HG02884 (cell line): ENCODE data around the gene SMS.

Source experiments
- ATAC-seq: cut with Tn5 transposase; IDR thresholded peaks from one replicate; pipeline ENCODE4 v1.9.1; 2021; ENCODE audit warnings: mild to moderate bottlenecking, moderate library complexity; ENCODE audit not compliant: unreplicated experiment

Gene SMS

GRCh38 chrX:21975242-21975641 lies 34.7 kb downstream of the SMS start:
- no peak for ATAC-seq

- no peak for ATAC-seq
These were observed 35.3 kb downstream of the SMS start for GRCh38 chrX:21975812-21976211.

- ATAC-seq, result no peak
These were observed 37.8 kb downstream of the SMS start for GRCh38 chrX:21978346-21978745.

- ATAC-seq, result no peak
These were observed 41.8 kb downstream of the SMS start for GRCh38 chrX:21982311-21982710.

DNA sequence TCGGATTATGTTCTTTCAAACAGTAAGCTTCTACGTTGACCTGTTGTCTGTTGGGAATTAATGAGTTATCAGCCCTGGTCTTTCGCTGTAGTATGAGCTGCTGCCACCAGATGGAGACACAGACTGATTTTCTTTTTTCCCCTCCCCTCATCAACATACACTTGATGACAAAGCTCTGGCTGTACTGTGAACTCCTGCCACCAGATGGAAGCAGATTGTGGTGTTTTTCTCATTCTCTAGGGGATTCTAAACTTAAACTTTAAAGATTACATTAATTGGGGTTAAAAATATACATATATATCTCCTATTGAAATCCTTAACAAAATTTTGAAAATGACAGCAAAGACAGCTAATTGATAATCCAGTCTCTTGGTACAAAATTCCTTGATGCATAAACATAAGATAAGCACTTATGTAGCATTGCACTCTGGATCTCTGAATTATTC lies 44.8 kb downstream of the SMS start:
- ATAC-seq, result peak; percentile 77

DNA sequence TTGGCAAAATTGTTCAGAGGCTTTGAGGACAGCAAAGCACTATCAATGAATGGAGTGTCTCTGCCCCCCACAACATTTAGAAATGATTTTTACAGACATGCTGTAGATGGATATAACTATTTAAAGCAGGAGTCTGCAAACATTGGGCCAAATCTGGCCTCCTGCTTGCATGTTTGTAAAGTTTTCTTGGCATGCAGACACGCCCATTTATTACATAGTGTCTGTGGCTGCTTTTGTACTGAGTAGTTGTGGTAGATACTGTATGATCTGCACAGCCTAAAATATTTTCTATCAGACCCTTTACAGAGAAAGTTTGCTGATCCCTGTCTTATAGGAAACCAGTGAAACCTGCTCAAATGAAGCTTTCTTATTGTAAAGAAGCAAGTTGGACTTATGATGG lies 46.1 kb downstream of the SMS start:
- ATAC-seq, result no peak

DNA sequence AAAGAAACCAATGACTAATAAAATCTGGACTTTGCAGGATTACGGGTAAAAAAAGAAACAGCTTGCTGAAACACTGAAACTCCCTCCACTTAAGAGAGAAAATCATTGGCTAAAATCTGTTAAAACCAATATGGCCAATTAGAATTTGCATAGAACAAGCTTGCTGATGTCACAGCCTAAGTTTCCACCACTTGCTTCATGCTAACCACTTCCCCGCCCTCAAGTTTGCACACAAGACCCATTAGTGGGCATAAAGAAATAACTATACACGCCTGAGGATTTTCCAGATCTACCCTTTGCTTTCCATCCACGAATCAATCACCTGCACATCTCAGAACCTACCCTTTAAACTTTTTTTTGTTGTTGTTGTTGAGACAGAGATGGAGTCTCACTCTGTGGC lies 48.9 kb downstream of the SMS start:
- ATAC-seq, result peak; percentile 40

GRCh38 chrX:21990832-21991231 lies 50.3 kb downstream of the SMS start:
- ATAC-seq, result no peak

- ATAC-seq, result no peak
These were observed 51.0 kb downstream of the SMS start for GRCh38 chrX:21991504-21991903.

GRCh38 chrX:21993265-21993664 lies 52.8 kb downstream of the SMS start:
- peak; percentile 88 for ATAC-seq

DNA sequence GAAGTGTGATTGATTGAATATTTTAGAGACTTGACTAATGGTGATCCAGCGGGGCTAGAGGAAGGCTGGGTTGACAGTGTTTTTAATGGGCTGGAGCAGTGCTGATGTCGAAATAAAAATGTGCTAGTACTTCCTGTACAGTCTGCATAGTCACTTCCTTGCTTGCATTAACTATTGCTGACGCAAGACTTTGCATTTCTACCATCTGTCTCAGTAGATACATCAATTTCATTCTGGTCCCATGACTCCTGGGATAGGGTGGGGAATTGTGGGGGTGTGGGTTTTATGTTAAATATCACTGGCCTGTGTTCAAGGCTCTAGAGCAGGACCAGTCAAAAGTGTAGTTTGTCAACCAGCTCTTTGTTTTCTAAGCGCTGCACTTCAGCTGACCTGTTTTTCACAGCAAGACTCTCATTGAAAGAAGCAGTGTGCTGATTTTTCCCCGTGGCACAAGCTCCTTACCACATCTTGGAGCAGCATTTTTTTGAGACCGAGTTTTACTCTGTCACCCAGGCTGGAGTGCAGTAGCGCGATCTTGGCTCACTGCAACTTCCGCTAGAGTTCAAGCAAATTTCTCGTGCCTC lies 56.5 kb downstream of the SMS start:
- ATAC-seq, result no peak

DNA sequence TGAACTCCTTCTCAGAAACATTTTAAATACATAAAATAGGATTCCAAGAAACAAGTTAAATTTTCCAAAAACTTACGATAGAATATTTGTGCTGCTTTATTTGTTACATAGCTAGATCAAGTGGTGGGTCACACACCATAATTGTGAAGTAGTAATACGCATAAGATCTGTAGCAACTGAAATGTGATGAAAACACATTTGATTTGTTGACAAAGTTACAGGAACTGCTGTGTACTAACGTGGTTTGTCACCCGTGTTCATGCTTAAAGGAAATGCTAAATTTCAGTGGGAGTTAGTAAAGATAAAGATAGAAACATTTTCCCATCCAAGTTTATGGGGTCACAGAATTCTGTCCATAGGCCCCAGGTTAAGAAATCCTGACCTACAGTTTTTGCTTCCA lies 57.5 kb downstream of the SMS start:
- no peak for ATAC-seq

DNA sequence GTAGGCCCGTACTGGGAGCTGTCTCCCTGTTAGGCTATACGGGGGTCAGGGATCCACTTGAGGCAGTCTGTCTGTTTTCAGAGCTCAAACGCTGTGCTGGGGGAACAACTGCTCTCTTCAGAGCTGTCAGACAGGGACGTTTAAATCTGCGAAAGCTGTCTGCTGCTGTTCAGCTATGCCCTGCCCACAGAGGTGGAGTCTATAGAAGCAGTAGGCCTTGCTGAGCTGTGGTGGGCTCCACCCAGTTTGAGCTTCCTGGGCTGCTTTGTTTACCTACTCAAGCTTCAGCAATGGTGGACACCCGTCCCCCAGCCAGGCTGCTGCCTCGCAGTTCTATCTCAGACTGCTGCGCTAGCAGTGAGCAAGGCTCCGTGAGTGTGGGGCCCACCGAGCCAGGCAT lies 64.4 kb downstream of the SMS start:
- ATAC-seq, result no peak

DNA sequence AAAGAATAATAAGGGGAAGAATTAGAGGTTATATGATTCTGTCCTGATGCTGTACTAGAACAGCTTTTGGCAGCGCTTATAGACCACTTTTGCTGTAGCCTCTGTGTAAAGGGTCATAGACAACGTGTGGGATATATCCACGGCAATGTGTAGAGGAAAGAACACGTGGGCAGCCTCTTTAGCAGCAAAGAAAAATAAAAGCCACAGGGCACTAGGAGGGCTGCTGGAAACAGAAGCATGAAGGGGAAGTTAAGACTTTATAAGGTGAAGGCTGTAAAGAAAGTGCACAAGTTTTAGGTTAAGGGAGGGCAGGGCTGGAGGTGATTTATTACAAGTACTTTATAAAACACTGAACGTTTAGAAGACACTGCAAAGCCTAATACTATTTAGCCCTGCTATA lies 71.5 kb downstream of the SMS start:
- ATAC-seq, result no peak

DNA sequence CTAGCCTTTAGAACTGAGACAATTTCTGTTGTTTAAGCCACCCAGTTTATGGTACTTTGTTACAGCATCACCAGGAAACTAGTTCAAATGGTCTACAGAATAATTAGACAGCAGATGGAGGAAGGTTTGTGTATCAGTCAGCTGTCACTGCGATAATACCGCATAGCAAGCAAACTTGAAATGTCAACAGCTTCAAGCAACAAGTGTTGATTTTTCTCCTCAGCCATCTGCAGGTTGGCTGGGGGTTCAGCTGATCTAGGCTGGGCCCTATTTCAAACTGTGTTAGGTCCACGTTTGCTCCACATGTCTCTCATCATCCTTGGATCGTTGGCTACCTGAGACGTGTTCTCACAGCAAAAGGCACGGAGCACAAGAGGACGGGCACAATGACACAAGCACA lies 72.4 kb downstream of the SMS start:
- no peak for ATAC-seq

DNA sequence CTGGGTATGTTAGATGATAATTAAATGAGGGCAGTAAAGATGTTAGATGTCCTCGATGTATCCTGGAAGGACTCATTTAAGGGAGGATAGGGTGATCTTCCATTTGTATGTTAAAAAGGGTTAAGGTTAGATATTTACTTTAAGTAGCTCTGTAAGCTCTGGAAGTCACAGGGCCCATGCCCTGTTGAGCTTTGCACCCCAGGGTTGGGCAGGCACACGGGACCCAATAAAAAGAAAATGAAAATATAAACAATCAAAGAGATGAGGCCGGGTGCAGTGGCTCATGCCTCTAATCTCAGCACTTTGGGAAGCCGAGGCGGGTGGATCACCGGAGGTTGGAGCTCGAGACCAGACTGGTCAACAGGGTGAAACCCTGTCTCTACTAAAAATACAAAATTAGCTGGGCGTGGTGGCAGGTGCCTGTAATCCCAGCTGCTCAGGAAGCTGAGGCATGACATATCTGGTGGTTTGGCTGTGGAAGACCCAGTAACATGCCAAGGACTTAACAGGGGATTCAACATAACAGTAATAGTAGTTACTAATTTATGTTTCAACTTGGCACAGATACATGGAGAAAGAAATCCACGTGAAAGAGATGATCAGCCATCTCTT lies 74.7 kb downstream of the SMS start:
- no peak for ATAC-seq

GRCh38 chrX:22021751-22022324 lies 81.3 kb downstream of the SMS start:
- ATAC-seq, result no peak

GRCh38 chrX:22024577-22024976 lies 84.1 kb downstream of the SMS start:
- ATAC-seq, result no peak

DNA sequence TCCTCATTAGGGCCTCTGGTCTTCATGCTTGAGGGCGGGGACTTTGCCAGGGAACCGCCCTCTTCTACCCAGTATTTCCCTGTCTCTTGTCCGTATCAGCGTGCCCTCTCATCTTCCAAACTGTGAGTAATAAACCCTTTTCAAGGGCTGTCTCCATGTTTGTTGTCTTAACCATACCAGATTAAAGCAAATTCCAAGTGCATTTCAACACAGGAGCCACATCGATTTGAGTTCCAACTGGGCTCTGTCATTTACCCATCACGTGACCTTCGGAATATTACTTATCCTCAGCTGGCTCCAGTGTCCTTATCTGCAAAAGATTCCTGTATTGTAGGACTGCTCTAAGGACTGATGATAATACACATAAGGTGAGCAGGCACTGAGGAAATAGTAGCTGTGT lies 85.2 kb downstream of the SMS start:
- no peak for ATAC-seq

DNA sequence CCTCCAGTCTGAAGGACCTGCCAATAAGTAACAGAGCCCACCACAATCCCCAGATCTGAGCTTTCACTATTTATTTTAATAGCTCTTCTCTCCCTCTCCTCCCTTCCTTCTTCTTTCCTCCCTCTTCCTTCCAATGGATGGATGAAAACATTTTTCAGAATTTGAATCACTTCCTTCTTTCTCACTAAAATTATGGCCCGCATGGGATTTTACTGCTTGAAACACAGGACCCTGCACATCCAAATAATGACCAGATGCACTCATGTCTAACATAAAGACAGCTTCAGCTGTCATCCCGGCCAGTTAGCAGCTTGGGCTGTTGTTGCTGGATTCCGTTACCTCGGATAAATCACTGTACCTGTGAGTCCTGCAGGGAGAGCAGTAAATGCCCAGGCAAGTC lies 86.2 kb downstream of the SMS start:
- ATAC-seq, result no peak

GRCh38 chrX:22032084-22032483 lies 91.6 kb downstream of the SMS start, which contains the start of gene PHEX:
Gene PHEX, plus strand, starts transcription at chrX:22032325. Its CDS starts 681 bp downstream, at chrX:22033006.
- no peak for ATAC-seq

DNA sequence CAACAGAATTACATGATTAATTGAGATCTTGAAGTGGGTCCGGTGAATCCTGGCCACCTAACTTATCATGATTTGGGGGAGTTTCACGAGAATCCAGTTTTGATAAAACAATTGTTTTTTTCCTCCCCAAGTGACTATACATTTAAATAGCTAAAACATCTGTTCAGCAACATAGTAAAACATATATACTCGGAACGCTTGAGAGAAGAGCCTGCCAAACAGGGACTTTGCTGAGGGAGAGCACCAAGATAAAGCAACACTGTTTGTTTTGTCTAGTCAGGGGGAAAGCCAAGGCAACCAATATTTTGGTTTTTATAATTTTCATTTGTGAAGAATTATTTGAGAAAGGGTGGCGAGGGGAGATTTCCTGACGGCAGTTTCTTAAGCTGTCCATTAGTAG lies 92.0 kb downstream of the SMS start:
- no peak for ATAC-seq

- no peak for ATAC-seq
These were observed 93.3 kb downstream of the SMS start for GRCh38 chrX:22033818-22034217.
